GM13976 (cell line): ENCODE data around the gene FADS1.

ENCODE experiments used
- DNase-seq: peaks from one replicate; pipeline ENCODE4 v3.0.0; 2012; ENCODE audit warnings: low spot score
- in situ Hi-C: fragments of 300-500 bp; cut with MboI; formaldehyde crosslinking; loops from one replicate; pipeline ENCODE4 v1.12.0; 2022; ENCODE audit warnings: low sequenced_read_pairs, mixed read lengths, inconsistent platforms; ENCODE audit not compliant: unreplicated experiment
- TF ChIP-seq, protein P1 (sequence below): IDR thresholded peaks from 2 replicates; pipeline ENCODE4 v1.5.1; 2012; ENCODE audit warnings: borderline replicate concordance, mild to moderate bottlenecking; ENCODE audit not compliant: insufficient read depth; ENCODE audit errors: extremely low read depth, missing control alignments, control extremely low read depth

The FADS1 gene

DNA sequence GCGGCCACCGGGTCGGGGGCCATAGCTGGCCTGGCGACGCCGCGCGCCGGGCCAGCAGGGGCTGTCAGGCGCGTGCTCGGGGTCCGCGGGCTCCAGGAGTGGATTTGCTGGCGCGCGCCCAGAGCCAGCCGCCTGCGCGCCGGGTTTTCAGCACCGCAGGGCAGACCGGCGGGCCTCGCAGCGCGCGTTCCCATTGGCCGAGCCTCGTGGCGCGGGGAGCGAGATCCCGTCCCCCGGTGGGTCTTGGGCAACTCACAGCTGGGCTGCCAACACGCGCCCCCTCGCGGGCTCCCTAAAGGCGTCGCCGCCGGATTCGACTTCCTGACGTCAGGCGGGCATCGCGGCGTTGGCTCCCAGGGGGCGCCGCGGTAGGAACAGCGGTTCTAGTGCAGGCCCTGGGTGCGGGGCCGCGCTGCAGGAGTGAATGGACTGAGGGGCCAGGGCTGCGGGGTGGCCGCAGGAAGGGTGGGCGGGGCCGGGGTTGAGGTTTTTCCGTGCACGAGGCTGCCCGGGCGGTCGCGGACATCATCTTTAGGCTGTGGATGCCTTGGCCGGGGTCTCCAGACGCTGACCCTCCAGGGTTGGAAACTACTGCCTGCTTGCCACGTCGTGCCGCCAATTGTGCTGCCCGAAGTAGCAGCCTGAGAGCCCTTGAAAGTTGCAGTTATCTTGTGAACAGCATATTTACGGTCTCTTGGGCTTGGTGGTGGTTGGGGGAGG is at the start of gene FADS1:
TSS of gene FADS1 (minus strand) at position 268 of the 720 bp plus-strand sequence. CDS start at position 194, 74 bp downstream.
- in situ Hi-C loops: no loop called here
- TF ChIP-seq, protein P1, sequence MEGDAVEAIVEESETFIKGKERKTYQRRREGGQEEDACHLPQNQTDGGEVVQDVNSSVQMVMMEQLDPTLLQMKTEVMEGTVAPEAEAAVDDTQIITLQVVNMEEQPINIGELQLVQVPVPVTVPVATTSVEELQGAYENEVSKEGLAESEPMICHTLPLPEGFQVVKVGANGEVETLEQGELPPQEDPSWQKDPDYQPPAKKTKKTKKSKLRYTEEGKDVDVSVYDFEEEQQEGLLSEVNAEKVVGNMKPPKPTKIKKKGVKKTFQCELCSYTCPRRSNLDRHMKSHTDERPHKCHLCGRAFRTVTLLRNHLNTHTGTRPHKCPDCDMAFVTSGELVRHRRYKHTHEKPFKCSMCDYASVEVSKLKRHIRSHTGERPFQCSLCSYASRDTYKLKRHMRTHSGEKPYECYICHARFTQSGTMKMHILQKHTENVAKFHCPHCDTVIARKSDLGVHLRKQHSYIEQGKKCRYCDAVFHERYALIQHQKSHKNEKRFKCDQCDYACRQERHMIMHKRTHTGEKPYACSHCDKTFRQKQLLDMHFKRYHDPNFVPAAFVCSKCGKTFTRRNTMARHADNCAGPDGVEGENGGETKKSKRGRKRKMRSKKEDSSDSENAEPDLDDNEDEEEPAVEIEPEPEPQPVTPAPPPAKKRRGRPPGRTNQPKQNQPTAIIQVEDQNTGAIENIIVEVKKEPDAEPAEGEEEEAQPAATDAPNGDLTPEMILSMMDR: peak; percentile 76
- peak; percentile 87 for DNase-seq

DNA sequence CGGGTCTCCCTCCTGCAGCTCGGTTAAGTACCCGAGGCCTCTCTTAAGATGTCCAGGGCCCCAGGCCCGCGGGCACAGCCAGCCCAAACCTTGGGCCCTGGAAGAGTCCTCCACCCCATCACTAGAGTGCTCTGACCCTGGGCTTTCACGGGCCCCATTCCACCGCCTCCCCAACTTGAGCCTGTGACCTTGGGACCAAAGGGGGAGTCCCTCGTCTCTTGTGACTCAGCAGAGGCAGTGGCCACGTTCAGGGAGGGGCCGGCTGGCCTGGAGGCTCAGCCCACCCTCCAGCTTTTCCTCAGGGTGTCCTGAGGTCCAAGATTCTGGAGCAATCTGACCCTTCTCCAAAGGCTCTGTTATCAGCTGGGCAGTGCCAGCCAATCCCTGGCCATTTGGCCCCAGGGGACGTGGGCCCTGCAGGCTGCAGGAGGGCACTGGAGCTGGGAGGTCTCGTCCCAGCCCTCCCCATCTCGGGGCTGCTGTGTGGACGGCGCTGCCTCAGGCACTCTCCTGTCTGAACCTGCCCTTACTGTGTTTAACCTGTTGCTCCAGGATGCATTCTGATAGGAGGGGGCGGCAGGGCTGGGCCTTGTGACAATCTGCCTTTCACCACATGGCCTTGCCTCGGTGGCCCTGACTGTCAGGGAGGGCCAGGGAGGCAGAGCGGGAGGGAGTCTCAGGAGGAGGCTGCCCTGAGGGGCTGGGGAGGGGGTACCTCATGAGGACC is 49.6 kb upstream of the FADS1 start:
- no peak for DNase-seq
- TF ChIP-seq, protein P1: no peak
- in situ Hi-C loops: no loop called here

DNA sequence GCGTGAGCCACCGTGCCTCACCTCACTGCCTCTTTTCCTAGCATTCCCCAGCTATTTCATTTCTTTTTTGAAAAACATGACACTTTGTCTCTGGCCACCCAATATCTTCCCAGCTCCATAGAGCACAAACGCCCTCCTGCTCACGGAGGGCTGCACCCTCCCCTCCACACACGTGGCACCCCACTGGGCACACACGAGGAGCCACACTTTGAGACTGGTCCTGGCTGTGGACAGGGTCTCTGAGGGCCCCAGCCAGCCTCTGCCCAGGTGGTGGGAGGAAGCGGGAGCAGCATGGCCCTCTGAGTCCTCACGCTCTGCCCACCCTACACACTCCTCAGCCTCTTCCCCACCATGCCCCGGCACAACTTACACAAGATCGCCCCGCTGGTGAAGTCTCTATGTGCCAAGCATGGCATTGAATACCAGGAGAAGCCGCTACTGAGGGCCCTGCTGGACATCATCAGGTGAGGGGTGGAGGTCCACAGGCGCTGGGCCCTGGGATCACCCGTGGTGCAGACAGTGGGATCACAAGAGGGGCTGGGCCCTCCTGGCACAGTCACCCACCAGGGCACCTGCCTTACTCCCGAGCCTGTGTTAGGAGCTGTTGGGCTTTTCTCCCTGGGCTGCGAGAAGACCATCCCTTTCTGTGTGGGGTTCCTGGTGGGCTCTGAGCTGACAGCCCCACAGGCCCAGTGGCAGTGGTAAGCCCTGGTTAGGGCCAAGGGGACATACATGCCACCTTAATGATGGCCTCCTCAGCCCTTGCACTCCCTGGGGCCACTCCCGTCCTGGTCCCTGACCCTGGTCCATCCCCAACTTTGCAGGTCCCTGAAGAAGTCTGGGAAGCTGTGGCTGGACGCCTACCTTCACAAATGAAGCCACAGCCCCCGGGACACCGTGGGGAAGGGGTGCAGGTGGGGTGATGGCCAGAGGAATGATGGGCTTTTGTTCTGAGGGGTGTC is 48.3 kb upstream of the FADS1 start:
- in situ Hi-C loops: no loop called here
- TF ChIP-seq, protein P1: no peak
- no peak for DNase-seq

DNA sequence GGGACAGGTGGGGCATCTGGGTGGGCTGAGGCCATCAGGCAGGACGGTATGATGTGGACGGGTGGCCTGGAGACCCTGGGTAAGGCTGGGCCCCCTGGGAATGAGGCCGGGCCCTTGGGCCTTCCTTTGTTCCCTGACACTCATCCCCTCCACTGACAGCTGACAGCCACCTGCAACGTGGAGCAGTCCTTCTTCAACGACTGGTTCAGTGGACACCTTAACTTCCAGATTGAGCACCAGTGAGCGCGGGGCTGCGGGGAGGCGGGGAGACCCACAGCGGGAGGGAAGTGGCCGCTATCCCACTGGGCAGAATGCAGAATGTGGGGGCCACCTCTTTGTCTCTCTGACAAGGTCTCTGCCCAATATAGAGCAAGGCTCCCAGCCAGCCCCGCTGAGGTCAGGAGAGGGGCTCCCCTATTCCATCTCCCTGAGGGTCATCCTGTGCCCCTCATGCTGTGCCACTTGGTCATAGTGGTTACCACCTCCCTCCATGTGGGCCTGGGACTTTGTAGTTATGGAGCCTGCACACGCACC is 46.8 kb upstream of the FADS1 start:
- in situ Hi-C loops: no loop called here
- DNase-seq: no peak
- TF ChIP-seq, protein P1: no peak

DNA sequence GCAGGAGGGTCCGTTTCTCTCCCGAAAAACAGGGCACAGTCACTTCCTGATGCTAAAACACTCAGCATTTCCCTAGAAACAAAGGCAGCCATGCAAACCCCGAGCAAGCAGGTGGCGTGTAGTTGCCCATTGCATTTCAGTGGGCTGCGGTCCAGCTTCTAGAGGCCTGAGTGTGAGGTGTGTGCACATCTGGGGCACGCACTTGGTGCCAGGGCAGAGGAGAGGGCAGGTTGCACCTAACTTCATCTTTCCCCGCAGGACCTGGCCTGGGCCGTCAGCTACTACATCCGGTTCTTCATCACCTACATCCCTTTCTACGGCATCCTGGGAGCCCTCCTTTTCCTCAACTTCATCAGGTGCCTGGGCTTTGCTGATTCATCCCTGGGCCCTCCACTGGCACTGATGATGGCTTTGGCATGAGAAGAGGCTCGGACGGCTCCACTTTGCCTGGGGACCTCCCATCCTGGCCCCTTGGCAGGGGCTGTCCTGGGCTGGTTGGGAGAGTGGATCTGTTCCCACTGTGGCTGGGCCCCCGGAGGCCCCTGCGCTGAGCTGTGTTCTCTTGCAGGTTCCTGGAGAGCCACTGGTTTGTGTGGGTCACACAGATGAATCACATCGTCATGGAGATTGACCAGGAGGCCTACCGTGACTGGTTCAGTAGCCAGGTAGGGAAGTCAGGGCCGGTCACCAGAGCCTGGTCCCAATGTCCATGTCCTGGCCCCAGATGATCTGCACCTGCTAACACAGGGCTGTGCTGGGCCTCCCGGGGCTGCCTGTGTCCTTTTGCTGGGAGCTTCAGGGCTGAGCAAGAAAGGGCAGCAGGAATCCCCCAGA is 46.1 kb upstream of the FADS1 start:
- TF ChIP-seq, protein P1: no peak
- no peak for DNase-seq
- in situ Hi-C loops: no loop called here

DNA sequence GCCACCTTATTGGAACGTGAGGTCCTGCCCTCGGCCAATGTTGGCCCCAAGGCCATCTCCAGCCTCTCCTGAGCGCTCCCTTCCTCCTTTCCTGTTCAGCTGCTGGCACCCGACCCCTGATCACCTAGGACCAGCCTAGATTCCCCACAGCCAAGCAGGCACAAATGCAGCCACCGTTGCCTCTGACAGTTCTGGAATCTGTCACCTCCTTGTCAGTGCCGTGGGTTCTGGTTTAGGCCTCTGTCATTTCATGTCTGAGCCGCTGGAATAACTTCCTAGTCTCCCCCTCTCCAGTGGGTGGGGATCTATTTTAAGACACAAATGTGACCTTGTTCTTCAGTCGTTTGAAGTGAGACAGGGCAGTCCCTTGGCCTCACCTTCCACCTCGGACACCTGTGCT is 44.8 kb upstream of the FADS1 start:
- in situ Hi-C loops: no loop called here
- DNase-seq: no peak
- TF ChIP-seq, protein P1: no peak
